Prostate gland (tissue), 2 donors: ENCODE data around the gene CST7. TPM values are rescaled to one million over a fixed set of nuclear protein-coding genes. Genes with fewer than 3 reads are reported as not detected.

Source experiments
- DNase-seq: peaks from one replicate; pipeline ENCODE4 v3.0.0-alpha.2; 2019; ENCODE audit warnings: low spot score
- H3K27ac ChIP-seq, 2 donors: fragments of 200-600 bp; sonication (generic); 2 replicates each; pipeline ENCODE4 v1.5.1; 2017 to 2019
- H3K27me3 ChIP-seq: fragments of 200-600 bp; sonication (generic); replicated peaks from 2 replicates; pipeline ENCODE4 v1.5.1; 2019; ENCODE audit not compliant: insufficient read depth
- H3K36me3 ChIP-seq, 2 donors: fragments of 200-600 bp; sonication (generic); 1 replicate in 1 of 2; 2 replicates in 1 of 2; pipeline versions ENCODE4 v1.5.1 to v1.8.1; 2017 to 2019
- H3K4me1 ChIP-seq: fragments of 200-600 bp; sonication (generic); replicated peaks from 2 replicates; pipeline ENCODE4 v1.5.1; 2019
- H3K4me3 ChIP-seq, 2 donors: fragments of 200-600 bp; sonication (generic); 2 replicates each; pipeline ENCODE4 v1.5.1; 2017 to 2019
- H3K9me3 ChIP-seq: fragments of 200-600 bp; sonication (generic); 2 replicates; pipeline ENCODE4 v1.5.1; 2017
- CTCF ChIP-seq, 4 experiments: fragments of 200-600 bp in 2 of 4; fragments of 450-650 bp in 2 of 4; sonication (generic) in 2 of 4; IDR thresholded peaks; 1 replicate in 3 of 4; 2 replicates in 1 of 4; pipeline ENCODE4 v1.5.1; 2016 to 2019; ENCODE audit warnings: antibody characterized with exemption in 4 of 4, mild to moderate bottlenecking in 2 of 4, moderate library complexity in 2 of 4
- POLR2A ChIP-seq: fragments of 450-650 bp; IDR thresholded peaks from one replicate; pipeline ENCODE4 v1.6.1; 2016; ENCODE audit warnings: antibody characterized with exemption, mild to moderate bottlenecking
- POLR2AphosphoS5 ChIP-seq: sonication (generic); formaldehyde crosslinking; IDR thresholded peaks from one replicate; pipeline ENCODE4 v1.6.1; 2017; ENCODE audit warnings: antibody characterized with exemption
- WGBS: methylation state at CpG from one replicate; pipeline ENCODE4 v1.1.5; 2018; 5-methylcytosine and 5-hydroxymethylcytosine counted together
- intact Hi-C: fragments of 100-400 bp; cut with DNase I; formaldehyde crosslinking; loops from one replicate; pipeline ENCODE4 v1.14.2; 2022
- total RNA-seq, 2 donors: library from RNA; depleted of rRNA; stranded (reverse); fragments of >200 nt; gene quantifications; one replicate each; pipeline ENCODE4 v1.1.0, GENCODE V29; 2016

The CST7 gene
- total RNA-seq, 2 donors from 2014 or later, result 1.2 to 3.6 TPM

- H3K27me3 ChIP-seq, result no peaks in the 10 kb centered on the region
- no peak for TF ChIP-seq CTCF (IDR thresholded peaks at IDR 0.05)
- no peaks in the 10 kb centered on the region for H3K4me1 ChIP-seq
- no peak overlapping the region for H3K27ac ChIP-seq
- 82% methylated on average over 13 of the region's 14 CpGs for WGBS
- no peaks in the 10 kb centered on the region for H3K9me3 ChIP-seq
- no peak overlapping the region for H3K4me3 ChIP-seq
- intact Hi-C loops, result no loop called here
- peak; percentile 2 for DNase-seq
- no peaks in the 10 kb centered on the region for H3K36me3 ChIP-seq
These were observed 34.5 kb upstream of the CST7 start for GRCh38 chr20:24914388-24915241.

GRCh38 chr20:24915440-24915839 lies 33.6 kb upstream of the CST7 start:
- H3K4me3 ChIP-seq, result no peak overlapping the region
- no peak for TF ChIP-seq CTCF (IDR thresholded peaks at IDR 0.05)
- no peak for TF ChIP-seq POLR2A
- no peak for TF ChIP-seq POLR2AphosphoS5
- H3K36me3 ChIP-seq, result no peaks in the 10 kb centered on the region
- WGBS, result 96% methylated on average over 9 of the region's 9 CpGs
- H3K4me1 ChIP-seq, result no peaks in the 10 kb centered on the region
- H3K27me3 ChIP-seq, result no peaks in the 10 kb centered on the region
- H3K9me3 ChIP-seq, result no peaks in the 10 kb centered on the region
- H3K27ac ChIP-seq, result no peak overlapping the region
- intact Hi-C loops, result no loop called here
- DNase-seq, result peak; percentile 1

GRCh38 chr20:24915892-24916291 lies 33.2 kb upstream of the CST7 start:
- Histone ChIP-seq H3K4me3 (no peak overlapping the region), H3K36me3 (no peaks in the 10 kb centered on the region), H3K27ac (no peak overlapping the region), H3K4me1 (no peaks in the 10 kb centered on the region), H3K27me3 (no peaks in the 10 kb centered on the region), H3K9me3 (no peaks in the 10 kb centered on the region)
- 95% methylated on average over 7 of the region's 7 CpGs for WGBS
- intact Hi-C loops, result no loop called here
- DNase-seq, result no peak
- no peak for TF ChIP-seq POLR2AphosphoS5

- H3K4me3 ChIP-seq, result no peak overlapping the region
- no peaks in the 10 kb centered on the region for H3K27me3 ChIP-seq
- TF ChIP-seq CTCF (IDR thresholded peaks at IDR 0.05) (no peak), POLR2A (no peak), POLR2AphosphoS5 (no peak)
- no peaks in the 10 kb centered on the region for H3K4me1 ChIP-seq
- no peaks in the 10 kb centered on the region for H3K9me3 ChIP-seq
- DNase-seq, result no peak
- H3K36me3 ChIP-seq, result no peaks in the 10 kb centered on the region
- no peak overlapping the region for H3K27ac ChIP-seq
- intact Hi-C loops, result no loop called here
- 100% methylated on average over 1 of the region's 1 CpG for WGBS
These were observed 32.7 kb upstream of the CST7 start for GRCh38 chr20:24916412-24916811.

GRCh38 chr20:24917056-24917455 lies 32.0 kb upstream of the CST7 start:
- no peaks in the 10 kb centered on the region for H3K36me3 ChIP-seq
- intact Hi-C loops, result no loop called here
- TF ChIP-seq POLR2A, result no peak
- TF ChIP-seq POLR2AphosphoS5, result no peak
- TF ChIP-seq CTCF (IDR thresholded peaks at IDR 0.05), result no peak
- no peaks in the 10 kb centered on the region for H3K9me3 ChIP-seq
- H3K27me3 ChIP-seq, result no peaks in the 10 kb centered on the region
- no peak for DNase-seq
- H3K4me3 ChIP-seq, result no peak overlapping the region
- WGBS, result 94% methylated on average over 7 of the region's 7 CpGs
- H3K27ac ChIP-seq, result no peak overlapping the region
- H3K4me1 ChIP-seq, result no peaks in the 10 kb centered on the region
